Muscle layer of colon (tissue), 2 donors: ENCODE results near the gene FBXL12.
A peak's percentile ranks its signal among the peaks of the same experiment; 100 is the strongest.
"Not testable (repeated sequence)": the region's sequence is repeated elsewhere in the genome, so short reads cannot be mapped to it uniquely, and the experiment has no call there.

ENCODE experiments used
- H3K27ac ChIP-seq: one replicate; pipeline ENCODE4 v1.7.0; 2013; ENCODE audit warnings: low read depth, mild to moderate bottlenecking, low read length, moderate library complexity
- H3K27me3 ChIP-seq, 2 donors: one replicate each; pipeline ENCODE4 v1.7.0; 2013; ENCODE audit warnings: low read length in 2 of 2, mild to moderate bottlenecking in 2 of 2; ENCODE audit not compliant: insufficient read depth in 2 of 2, control insufficient read depth in 1 of 2
- H3K36me3 ChIP-seq: one replicate; pipeline ENCODE4 v1.7.0; 2013; ENCODE audit warnings: mild to moderate bottlenecking, low read length; ENCODE audit not compliant: insufficient read depth
- H3K4me1 ChIP-seq: one replicate; pipeline ENCODE4 v1.7.0; 2013; ENCODE audit warnings: mild to moderate bottlenecking, low read length; ENCODE audit not compliant: insufficient read depth
- H3K4me3 ChIP-seq, 2 donors: one replicate each; pipeline ENCODE4 v1.7.0; 2013; ENCODE audit warnings: low read length in 2 of 2, low read depth in 1 of 2, mild to moderate bottlenecking in 1 of 2, moderate library complexity in 1 of 2
- H3K9ac ChIP-seq: one replicate; pipeline ENCODE4 v1.7.0; 2013; ENCODE audit warnings: low read length
- H3K9me3 ChIP-seq: one replicate; pipeline ENCODE4 v1.7.0; 2013; ENCODE audit warnings: mild to moderate bottlenecking, low read length
- donor health status: abdominal sarcoma.
- donor health status: Adenocarcinoma of cecum.

The FBXL12 gene

GRCh38 chr19:9808855-9809824, 9.7 kb downstream of the FBXL12 start:
- peaks cover 42% of the 10 kb centered on the region for H3K36me3 ChIP-seq
- H3K4me1 ChIP-seq: no peaks in the 10 kb centered on the region
- no peak overlapping the region for H3K27ac ChIP-seq
- no peak overlapping the region for H3K9ac ChIP-seq
- no peak overlapping the region for H3K4me3 ChIP-seq
- H3K27me3 ChIP-seq: no peaks in the 10 kb centered on the region
- no peaks in the 10 kb centered on the region for H3K9me3 ChIP-seq

- H3K27ac ChIP-seq: no peak overlapping the region
- no peak overlapping the region for H3K9ac ChIP-seq
- H3K9me3 ChIP-seq: no peaks in the 10 kb centered on the region
- no peaks in the 10 kb centered on the region for H3K27me3 ChIP-seq
- H3K4me1 ChIP-seq: no peaks in the 10 kb centered on the region
- peaks cover 36% of the 10 kb centered on the region for H3K36me3 ChIP-seq
- no peak overlapping the region for H3K4me3 ChIP-seq
Observed at GRCh38 chr19:9806803-9807202, 12.1 kb downstream of the FBXL12 start.

- no peak overlapping the region for H3K27ac ChIP-seq
- no peak overlapping the region for H3K9ac ChIP-seq
- no peaks in the 10 kb centered on the region for H3K9me3 ChIP-seq
- H3K27me3 ChIP-seq: no peaks in the 10 kb centered on the region
- no peak overlapping the region for H3K4me3 ChIP-seq
- no peaks in the 10 kb centered on the region for H3K4me1 ChIP-seq
- H3K36me3 ChIP-seq: peaks cover 5% of the 10 kb centered on the region
Observed at GRCh38 chr19:9801976-9802375, 16.9 kb downstream of the FBXL12 start.

- no peaks in the 10 kb centered on the region for H3K9me3 ChIP-seq
- H3K4me3 ChIP-seq: no peak overlapping the region
- H3K27ac ChIP-seq: no peak overlapping the region
- no peaks in the 10 kb centered on the region for H3K4me1 ChIP-seq
- H3K36me3 ChIP-seq: no peaks in the 10 kb centered on the region
- no peaks in the 10 kb centered on the region for H3K27me3 ChIP-seq
- H3K9ac ChIP-seq: no peak overlapping the region
Observed at GRCh38 chr19:9799162-9799561, 19.7 kb downstream of the FBXL12 start.

GRCh38 chr19:9797871-9798270, 21.0 kb downstream of the FBXL12 start:
- Histone ChIP-seq H3K27me3 (no peaks in the 10 kb centered on the region), H3K36me3 (no peaks in the 10 kb centered on the region), H3K9me3 (no peaks in the 10 kb centered on the region), H3K9ac (no peak overlapping the region), H3K27ac (no peak overlapping the region), H3K4me3 (no peak overlapping the region), H3K4me1 (no peaks in the 10 kb centered on the region)

GRCh38 chr19:9796113-9796773, 22.6 kb downstream of the FBXL12 start:
- Histone ChIP-seq H3K9ac (no peak overlapping the region), H3K27ac (no peak overlapping the region), H3K9me3 (no peaks in the 10 kb centered on the region)

GRCh38 chr19:9793071-9793591, 25.7 kb downstream of the FBXL12 start:
- Histone ChIP-seq H3K9ac (peak overlapping the region; percentile 49), H3K27me3 (no peaks in the 10 kb centered on the region), H3K4me1 (no peaks in the 10 kb centered on the region), H3K4me3 (peak overlapping the region; percentile 52 to 84), H3K36me3 (no peaks in the 10 kb centered on the region), H3K27ac (peak overlapping the region; percentile 84), H3K9me3 (no peaks in the 10 kb centered on the region)

More at GRCh38 chr19:9796113-9796773, 22.6 kb downstream of the FBXL12 start:
- H3K4me3 ChIP-seq: no peak overlapping the region
- H3K4me1 ChIP-seq: no peaks in the 10 kb centered on the region
- H3K36me3 ChIP-seq: no peaks in the 10 kb centered on the region
- no peaks in the 10 kb centered on the region for H3K27me3 ChIP-seq

- peak overlapping the region; percentile 49 for H3K9ac ChIP-seq
- no peaks in the 10 kb centered on the region for H3K27me3 ChIP-seq
- no peaks in the 10 kb centered on the region for H3K4me1 ChIP-seq
- H3K36me3 ChIP-seq: no peaks in the 10 kb centered on the region
- H3K27ac ChIP-seq: peak overlapping the region; percentile 84
- H3K9me3 ChIP-seq: no peaks in the 10 kb centered on the region
- peak overlapping the region; percentile 52 to 84 for H3K4me3 ChIP-seq
Observed at GRCh38 chr19:9792206-9793070, 26.4 kb downstream of the FBXL12 start.

- H3K36me3 ChIP-seq: no peaks in the 10 kb centered on the region
- H3K4me3 ChIP-seq: peak overlapping the region; percentile 39 to 61
- no peaks in the 10 kb centered on the region for H3K9me3 ChIP-seq
- H3K27me3 ChIP-seq: no peaks in the 10 kb centered on the region
- no peaks in the 10 kb centered on the region for H3K4me1 ChIP-seq
- peak overlapping the region; percentile 34 for H3K27ac ChIP-seq
- H3K9ac ChIP-seq: no peak overlapping the region
Observed at GRCh38 chr19:9791552-9792205, 27.2 kb downstream of the FBXL12 start.

- H3K9me3 ChIP-seq: not testable (repeated sequence)
Observed at GRCh38 chr19:9791073-9791367, 27.9 kb downstream of the FBXL12 start.

More at GRCh38 chr19:9791073-9791367, 27.9 kb downstream of the FBXL12 start:
- H3K27me3 ChIP-seq, H3K36me3 ChIP-seq, H3K4me3 ChIP-seq, H3K4me1 ChIP-seq, H3K9ac ChIP-seq: not testable (repeated sequence)
- peak overlapping the region; percentile 23 for H3K27ac ChIP-seq
